Astrocyte (in vitro differentiated cells and primary cell): Measurements from ENCODE around the gene CORO7. TPM values are rescaled to one million over a fixed set of nuclear protein-coding genes. Genes with fewer than 3 reads are reported as not detected.

Experiments
- DNase-seq: peaks from one replicate; pipeline ENCODE4 v3.0.0-alpha.2; 2010; ENCODE audit warnings: low read depth
- FAIRE-seq: peaks from 2 replicates; lab custom pipeline; 2011; peaks lifted over from hg19 to GRCh38; lab: Jason Lieb, UNC
- H2AFZ ChIP-seq: 2 replicates; pipeline ENCODE4 v1.6.0; 2012; ENCODE audit warnings: low read depth, low read length, inconsistent platforms
- H3K27ac ChIP-seq: 2 replicates; pipeline ENCODE4 v1.5.1; 2011; ENCODE audit warnings: low read depth, low read length, inconsistent platforms
- H3K27me3 ChIP-seq: 2 replicates; pipeline ENCODE4 v1.6.0; 2011; ENCODE audit warnings: low read length, inconsistent platforms; ENCODE audit not compliant: insufficient read depth
- H3K36me3 ChIP-seq: 2 replicates; pipeline ENCODE4 v1.5.1; 2011; ENCODE audit warnings: low read length, inconsistent platforms; ENCODE audit not compliant: insufficient read depth
- H3K4me1 ChIP-seq: 2 replicates; pipeline ENCODE4 v1.5.1; 2011; ENCODE audit warnings: low read length, inconsistent platforms; ENCODE audit not compliant: insufficient read depth
- H3K4me2 ChIP-seq: 2 replicates; pipeline ENCODE4 v1.6.0; 2012; ENCODE audit warnings: low read length, inconsistent platforms
- H3K4me3 ChIP-seq: 2 replicates; pipeline ENCODE4 v1.5.1; 2011; ENCODE audit warnings: low read depth, mild to moderate bottlenecking, low read length, inconsistent platforms; ENCODE audit not compliant: insufficient read depth
- H3K79me2 ChIP-seq: 2 replicates; pipeline ENCODE4 v1.6.0; 2012; ENCODE audit warnings: mild to moderate bottlenecking, low read length, inconsistent platforms; ENCODE audit not compliant: insufficient read depth
- H3K9ac ChIP-seq: 2 replicates; pipeline ENCODE4 v1.6.0; 2012; ENCODE audit warnings: mild to moderate bottlenecking, low read length, inconsistent platforms
- H3K9me3 ChIP-seq: 2 replicates; pipeline ENCODE4 v1.5.1; 2012; ENCODE audit warnings: low read depth, mild to moderate bottlenecking, low read length, inconsistent platforms; ENCODE audit not compliant: insufficient read depth
- H4K20me1 ChIP-seq: 2 replicates; pipeline ENCODE4 v1.6.0; 2012; ENCODE audit warnings: low read length, inconsistent platforms; ENCODE audit not compliant: insufficient read depth
- H3K27ac Mint-ChIP-seq: one replicate; pipeline ENCODE4 v1.8.0; 2021; ENCODE audit warnings: mild to moderate bottlenecking, mixed read lengths; ENCODE audit not compliant: unreplicated experiment
- H3K27me3 Mint-ChIP-seq: one replicate; pipeline ENCODE4 v1.8.0; 2021; ENCODE audit warnings: low read depth, mixed read lengths; ENCODE audit not compliant: unreplicated experiment
- H3K36me3 Mint-ChIP-seq: one replicate; pipeline ENCODE4 v1.8.0; 2021; ENCODE audit warnings: low read depth, mixed read lengths; ENCODE audit not compliant: unreplicated experiment
- H3K4me1 Mint-ChIP-seq: one replicate; pipeline ENCODE4 v1.8.0; 2021; ENCODE audit warnings: low read depth, mixed read lengths; ENCODE audit not compliant: unreplicated experiment
- H3K4me3 Mint-ChIP-seq: one replicate; pipeline ENCODE4 v1.8.0; 2021; ENCODE audit warnings: mild to moderate bottlenecking, moderate library complexity, mixed read lengths; ENCODE audit not compliant: unreplicated experiment
- H3K9me3 Mint-ChIP-seq: one replicate; pipeline ENCODE4 v1.8.0; 2021; ENCODE audit warnings: mild to moderate bottlenecking, mixed read lengths; ENCODE audit not compliant: unreplicated experiment
- EZH2 ChIP-seq: IDR thresholded peaks from 2 replicates; pipeline ENCODE4 v1.6.1; 2012; ENCODE audit warnings: mild to moderate bottlenecking, low read length, inconsistent platforms; ENCODE audit not compliant: insufficient read depth
- total RNA-seq: library from RNA; stranded (reverse); gene quantifications from 2 replicates; pipeline ENCODE4 v1.2.1, GENCODE V29; 2021
- TF ChIP-seq, protein P1 (sequence below): IDR thresholded peaks from 2 replicates; pipeline ENCODE4 v1.5.1; 2011; ENCODE audit warnings: low read depth, mild to moderate bottlenecking, inconsistent platforms, low read length, moderate library complexity; ENCODE audit not compliant: insufficient read depth

CORO7 gene
- total RNA-seq, 1 donor from 2014 or later = 26.4 TPM

DNA sequence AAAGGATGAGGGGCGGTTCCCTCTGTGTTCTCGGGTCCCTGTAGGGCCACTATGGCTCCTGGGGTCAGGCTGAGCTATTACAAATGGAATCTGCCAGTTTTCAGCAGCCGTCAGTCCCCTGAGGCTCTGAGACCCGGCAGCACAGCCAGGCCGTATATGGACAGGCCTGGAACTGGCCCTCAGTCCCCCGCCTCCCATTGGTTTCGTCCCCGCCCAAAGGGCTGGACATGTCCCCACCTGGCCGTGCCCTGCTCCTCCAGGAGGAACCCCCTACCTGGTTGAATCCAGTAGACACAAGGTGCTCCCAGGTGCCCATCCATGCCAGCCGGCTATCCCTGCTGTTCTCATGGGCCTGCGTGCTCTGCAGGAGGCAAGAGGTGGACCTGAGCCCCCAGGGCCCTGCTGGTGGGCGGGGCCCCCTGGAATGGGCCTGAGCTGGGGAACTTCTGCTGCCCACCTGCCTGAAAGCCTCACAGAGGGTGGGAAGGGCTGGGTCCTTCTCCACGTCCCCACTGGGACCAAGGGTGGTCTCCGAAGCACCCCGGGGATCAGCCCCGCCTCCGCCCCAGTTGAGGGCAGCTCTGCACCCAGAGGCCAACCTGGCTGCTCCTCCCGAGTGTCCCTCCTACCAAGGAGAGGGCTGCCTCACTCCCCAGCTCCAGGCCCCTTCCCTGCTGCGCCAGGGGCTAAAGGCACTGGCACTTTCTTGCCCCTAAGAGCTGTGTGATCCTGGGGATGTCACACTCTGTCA lies 27.9 kb downstream of the CORO7 start:
- Mint-ChIP-seq H3K27ac (no peak overlapping the region), H3K4me1 (peaks cover 17% of the 10 kb centered on the region)

DNA sequence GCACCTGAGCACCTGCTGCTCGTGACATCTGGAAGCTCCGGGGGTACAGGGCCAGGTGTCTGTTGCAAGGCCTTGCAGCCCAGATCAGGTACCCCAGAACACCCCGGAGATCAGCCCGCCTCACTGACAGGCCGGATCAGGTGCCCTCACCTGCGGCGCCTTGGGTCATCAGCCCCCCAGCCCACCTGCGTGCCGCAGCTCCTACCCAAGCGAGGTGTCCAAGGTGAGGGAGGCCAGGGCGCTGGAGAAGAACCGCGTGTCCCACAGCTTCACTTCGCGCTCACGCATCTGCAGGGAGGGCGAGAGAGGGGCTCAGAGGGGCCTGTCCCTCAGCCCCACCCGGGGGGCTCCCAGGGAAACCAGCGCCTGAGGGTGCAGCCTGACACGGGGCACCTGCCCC lies 28.6 kb downstream of the CORO7 start:
- H2AFZ ChIP-seq = no peak overlapping the region
- H3K4me3 Mint-ChIP-seq = no peak overlapping the region
- DNase-seq = no peak
- peaks cover 20% of the 10 kb centered on the region for H4K20me1 ChIP-seq
- H3K4me1 Mint-ChIP-seq = peaks cover 14% of the 10 kb centered on the region
- H3K4me1 ChIP-seq = peaks cover 65% of the 10 kb centered on the region
- H3K9ac ChIP-seq = peak overlapping the region; percentile 7
- peak overlapping the region; percentile 47 for H3K27ac Mint-ChIP-seq
- no peaks in the 10 kb centered on the region for H3K27me3 Mint-ChIP-seq
- no peaks in the 10 kb centered on the region for H3K36me3 ChIP-seq
- no peak for TF ChIP-seq EZH2
- TF ChIP-seq, protein P1, sequence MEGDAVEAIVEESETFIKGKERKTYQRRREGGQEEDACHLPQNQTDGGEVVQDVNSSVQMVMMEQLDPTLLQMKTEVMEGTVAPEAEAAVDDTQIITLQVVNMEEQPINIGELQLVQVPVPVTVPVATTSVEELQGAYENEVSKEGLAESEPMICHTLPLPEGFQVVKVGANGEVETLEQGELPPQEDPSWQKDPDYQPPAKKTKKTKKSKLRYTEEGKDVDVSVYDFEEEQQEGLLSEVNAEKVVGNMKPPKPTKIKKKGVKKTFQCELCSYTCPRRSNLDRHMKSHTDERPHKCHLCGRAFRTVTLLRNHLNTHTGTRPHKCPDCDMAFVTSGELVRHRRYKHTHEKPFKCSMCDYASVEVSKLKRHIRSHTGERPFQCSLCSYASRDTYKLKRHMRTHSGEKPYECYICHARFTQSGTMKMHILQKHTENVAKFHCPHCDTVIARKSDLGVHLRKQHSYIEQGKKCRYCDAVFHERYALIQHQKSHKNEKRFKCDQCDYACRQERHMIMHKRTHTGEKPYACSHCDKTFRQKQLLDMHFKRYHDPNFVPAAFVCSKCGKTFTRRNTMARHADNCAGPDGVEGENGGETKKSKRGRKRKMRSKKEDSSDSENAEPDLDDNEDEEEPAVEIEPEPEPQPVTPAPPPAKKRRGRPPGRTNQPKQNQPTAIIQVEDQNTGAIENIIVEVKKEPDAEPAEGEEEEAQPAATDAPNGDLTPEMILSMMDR = no peak
- no peaks in the 10 kb centered on the region for H3K9me3 Mint-ChIP-seq
- no peaks in the 10 kb centered on the region for H3K27me3 ChIP-seq
- H3K79me2 ChIP-seq = peaks cover 7% of the 10 kb centered on the region
- no peaks in the 10 kb centered on the region for H3K9me3 ChIP-seq
- no peak overlapping the region for H3K4me3 ChIP-seq
- no peak for FAIRE-seq
- no peak overlapping the region for H3K27ac ChIP-seq
- peak overlapping the region; percentile 26 for H3K4me2 ChIP-seq
- peaks cover 6% of the 10 kb centered on the region for H3K36me3 Mint-ChIP-seq

More for the DNA sequence above, 27.9 kb downstream of the CORO7 start:
- Histone ChIP-seq H3K27me3 (no peaks in the 10 kb centered on the region), H3K36me3 (no peaks in the 10 kb centered on the region), H3K4me2 (no peak overlapping the region), H2AFZ (no peak overlapping the region), H3K9ac (peak overlapping the region; percentile 20), H3K4me3 (no peak overlapping the region), H4K20me1 (peaks cover 15% of the 10 kb centered on the region), H3K4me1 (peaks cover 71% of the 10 kb centered on the region), H3K79me2 (peaks cover 4% of the 10 kb centered on the region), H3K9me3 (no peaks in the 10 kb centered on the region), H3K27ac (no peak overlapping the region)
- no peaks in the 10 kb centered on the region for H3K27me3 Mint-ChIP-seq
- H3K9me3 Mint-ChIP-seq = no peaks in the 10 kb centered on the region
- TF ChIP-seq, protein P1 = no peak
- no peak for TF ChIP-seq EZH2
- no peak overlapping the region for H3K4me3 Mint-ChIP-seq
- H3K36me3 Mint-ChIP-seq = peaks cover 6% of the 10 kb centered on the region
- FAIRE-seq (no peak), DNase-seq (no peak)
